ENCODE measurements around the gene GALNT18. TPM values are rescaled to one million over a fixed set of nuclear protein-coding genes. Genes with fewer than 3 reads are reported as not detected.

The GALNT18 gene
- polyA plus RNA-seq, 3 donors, result 9.4 to 16.5 (median 9.6) TPM

DNA sequence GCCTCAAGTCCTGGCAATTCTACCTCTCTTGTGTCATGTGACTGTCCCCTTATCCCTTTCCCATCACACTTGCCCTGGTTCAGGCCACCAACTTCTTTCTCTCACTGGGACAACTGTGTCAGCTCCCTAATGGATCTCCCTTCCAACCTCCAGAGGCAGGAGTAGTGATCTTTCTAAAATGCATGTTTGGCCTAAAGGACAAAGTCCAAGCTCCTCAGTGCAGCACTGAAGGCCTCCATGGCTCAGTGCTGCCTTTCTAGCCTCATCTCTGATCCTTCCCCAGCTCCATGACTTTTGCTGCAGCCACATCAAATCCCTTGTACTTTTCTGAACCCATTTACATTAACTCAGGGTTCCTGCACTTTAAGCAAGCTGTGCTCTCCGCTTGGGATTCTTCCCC, 349.6 kb downstream of the GALNT18 start:
- no peak overlapping the region for H3K27ac ChIP-seq (ENCODE audit: low read depth, low read length)
- 92 to 100% (median 95%) methylated on average over 1 of the region's 1 CpG for WGBS, 3 donors

DNA sequence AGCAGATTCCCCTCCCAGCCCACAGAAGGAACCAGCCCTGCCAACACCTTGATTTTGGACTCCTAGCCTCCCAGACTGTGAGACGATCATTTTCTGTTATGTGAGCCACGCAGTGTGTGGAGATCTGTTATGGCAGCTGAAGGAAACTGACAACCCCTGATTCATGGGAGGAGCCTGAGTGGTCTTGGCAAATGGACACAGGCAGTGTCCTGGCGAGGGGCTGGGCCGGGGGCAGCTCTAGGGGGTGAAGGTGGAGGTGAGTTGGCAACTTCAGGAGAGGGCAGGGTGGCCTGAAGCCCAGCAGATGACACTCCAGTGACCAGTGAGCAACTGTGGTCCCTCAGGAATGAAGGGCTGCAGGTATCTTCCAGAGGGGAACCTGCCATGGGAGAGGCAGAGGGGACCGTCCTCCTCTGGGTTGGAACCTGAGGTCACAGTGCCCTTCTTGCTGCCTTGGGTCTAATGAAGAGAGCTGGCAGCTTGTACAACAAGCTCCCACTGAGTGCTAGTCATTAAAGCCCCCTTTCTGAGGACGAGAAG, 351.5 kb downstream of the GALNT18 start:
- WGBS, 3 donors, result 88 to 91% (median 89%) methylated on average over 6 of the region's 6 CpGs
- no peak overlapping the region for H3K27ac ChIP-seq (ENCODE audit: low read depth, low read length)

DNA sequence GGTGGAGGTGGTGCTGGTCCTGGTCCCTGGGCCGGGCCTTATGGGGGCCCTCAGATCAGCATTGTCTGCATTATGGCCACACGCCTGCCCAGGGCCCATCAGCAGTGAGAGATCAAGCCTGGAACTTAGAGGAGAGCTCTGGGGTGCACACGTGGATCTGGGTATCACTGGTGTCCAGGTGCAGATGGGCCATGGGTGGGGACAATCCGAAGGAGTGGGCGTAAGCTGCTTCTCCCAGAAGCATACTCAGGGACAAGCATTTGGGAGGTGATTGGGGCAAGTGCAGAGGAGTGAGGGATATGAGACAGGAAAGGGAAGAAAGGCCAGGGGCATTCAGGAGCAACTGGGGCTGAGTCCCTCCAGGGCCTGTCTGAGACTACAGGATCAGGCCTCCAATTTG, 353.1 kb downstream of the GALNT18 start:
- WGBS, 3 donors, result 94 to 96% (median 95%) methylated on average over 5 of the region's 5 CpGs
- no peak overlapping the region for H3K27ac ChIP-seq (ENCODE audit: low read depth, low read length)

DNA sequence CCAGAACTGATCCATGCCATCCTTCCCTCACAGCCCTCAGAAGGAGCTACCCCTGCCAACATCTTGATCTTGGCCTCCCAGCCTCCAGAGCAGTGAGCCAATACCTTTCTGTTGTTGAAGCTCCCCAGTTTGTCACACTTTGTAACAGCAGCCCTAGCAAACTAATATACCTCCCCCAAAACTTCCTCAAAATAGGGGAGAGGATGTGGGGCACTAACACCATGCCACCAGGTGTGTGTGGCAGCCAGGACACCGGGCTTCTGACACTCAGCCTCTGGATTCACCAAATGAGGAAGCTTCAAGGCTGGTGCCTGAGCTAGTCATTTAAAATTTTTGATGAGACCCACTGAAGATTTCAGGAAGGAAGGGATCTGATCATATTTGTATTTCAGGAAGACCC, 353.7 kb downstream of the GALNT18 start:
- 0 to 56% (median 4%) methylated on average over 1 of the region's 1 CpG for WGBS, 3 donors
- no peak overlapping the region for H3K27ac ChIP-seq (ENCODE audit: low read depth, low read length)

DNA sequence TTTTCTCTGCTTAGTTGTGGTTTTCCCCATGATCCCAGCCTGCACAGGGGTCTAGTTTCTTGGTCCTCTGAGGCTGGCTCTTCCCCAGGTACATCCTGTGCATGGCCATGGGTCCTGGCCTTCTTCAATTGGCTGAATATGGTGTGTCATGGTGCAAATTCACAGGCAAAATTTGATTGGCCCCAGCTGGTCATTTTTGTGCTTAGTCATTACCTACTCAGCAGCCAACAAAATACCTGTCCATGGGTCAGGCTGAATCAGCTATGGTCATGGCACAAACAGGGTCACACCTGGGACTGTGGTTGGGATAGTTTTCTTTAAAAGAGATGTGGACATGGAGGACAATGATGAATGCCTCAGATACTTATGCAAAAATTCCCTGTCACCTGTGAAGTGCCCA, 354.5 kb downstream of the GALNT18 start:
- no peak overlapping the region for H3K27ac ChIP-seq (ENCODE audit: low read depth, low read length)

DNA sequence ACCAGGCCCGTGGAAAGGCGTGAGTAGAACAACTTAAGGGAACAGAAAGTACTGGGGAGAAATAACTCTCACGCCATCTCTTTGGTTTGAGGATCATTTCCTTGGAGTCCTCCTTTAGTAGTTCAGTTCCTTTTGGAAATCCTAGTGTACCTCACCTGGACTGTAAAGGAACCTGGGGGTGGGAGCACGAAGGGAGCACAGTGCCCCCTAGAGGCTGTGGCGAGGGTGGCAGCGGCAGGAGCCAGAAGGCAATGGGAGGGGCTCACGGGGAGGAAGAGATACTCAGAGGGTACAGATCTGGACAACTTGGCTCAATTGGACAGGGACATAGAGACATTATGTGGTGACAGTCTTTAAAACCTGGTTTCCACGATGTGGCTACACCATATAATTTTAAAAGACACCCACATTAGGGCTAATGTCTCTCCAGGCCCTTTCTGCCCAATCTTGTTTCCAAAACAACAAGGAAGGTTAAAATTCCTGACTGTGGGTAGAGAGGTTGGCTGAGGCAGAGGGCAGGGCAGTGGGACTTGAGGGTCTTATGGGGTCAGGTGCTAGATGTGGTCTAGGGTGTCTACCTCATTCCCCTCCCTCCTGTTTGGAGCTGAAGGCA, 355.7 kb downstream of the GALNT18 start:
- H3K27ac ChIP-seq (ENCODE audit: low read depth, low read length), result no peak overlapping the region
- WGBS, 3 donors, result 40 to 45% (median 43%) methylated on average over 8 of the region's 8 CpGs

DNA sequence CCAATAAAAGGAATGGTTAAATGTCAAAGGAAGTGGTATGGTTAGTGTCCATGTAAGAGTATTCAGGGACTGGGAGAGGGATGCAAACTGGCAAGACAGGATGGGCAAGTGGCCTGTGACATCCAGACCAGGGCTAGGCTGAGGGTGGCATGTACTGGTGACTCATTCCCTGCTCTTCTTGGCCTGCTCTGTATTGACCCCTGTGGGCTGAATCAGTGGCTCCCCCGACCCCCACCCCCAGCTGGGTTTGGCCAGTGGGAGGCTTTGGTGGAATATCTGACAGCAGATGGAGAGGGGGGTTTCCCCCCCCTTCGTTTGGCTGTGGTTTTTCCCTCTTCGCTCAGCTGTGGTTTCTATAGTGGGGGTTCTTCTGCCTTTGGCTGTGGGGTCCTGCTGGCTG, 356.5 kb downstream of the GALNT18 start:
- whole genome bisulfite sequencing, 3 donors, result 52 to 56% (median 55%) methylated on average over 3 of the region's 3 CpGs
- no peak overlapping the region for H3K27ac ChIP-seq (ENCODE audit: low read depth, low read length)

DNA sequence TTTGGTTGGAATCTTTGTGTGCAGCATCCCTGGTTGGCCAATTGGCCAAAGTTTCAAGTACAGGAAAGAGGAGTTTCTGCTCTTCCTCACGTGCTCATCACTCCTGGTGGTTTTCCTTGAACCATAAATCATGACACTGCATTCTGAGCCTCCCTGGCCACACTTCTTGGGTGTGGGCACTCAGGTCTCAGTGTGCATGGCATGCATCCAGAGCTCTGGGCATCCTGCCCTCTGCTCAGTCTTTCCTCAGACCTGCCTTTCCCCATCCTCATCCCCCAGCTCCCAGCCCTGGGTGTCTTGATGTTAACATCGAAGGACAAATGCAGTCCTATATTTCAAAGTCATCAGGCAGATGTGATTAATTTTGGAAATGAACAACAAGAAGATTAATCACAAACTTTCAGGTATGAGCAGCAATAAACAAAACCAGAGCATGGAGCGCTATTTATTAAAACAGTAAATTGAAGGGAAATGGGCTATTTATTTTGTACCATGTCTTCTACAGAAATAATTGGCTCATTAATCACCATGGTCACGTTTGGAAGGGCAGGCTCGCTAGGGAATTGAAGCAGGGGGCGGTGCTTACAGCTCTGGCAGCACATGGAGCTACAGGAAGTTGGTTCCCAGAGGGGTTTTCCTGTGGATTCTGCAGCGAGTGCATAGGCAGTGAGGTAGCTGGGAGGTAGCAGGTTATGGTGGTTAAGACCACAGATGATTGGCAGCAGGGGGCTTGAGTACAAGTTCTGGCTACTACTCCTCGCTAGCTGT, 358.4 kb downstream of the GALNT18 start:
- WGBS, 3 donors, result 24 to 38% (median 34%) methylated on average over 8 of the region's 8 CpGs
- H3K27ac ChIP-seq (ENCODE audit: low read depth, low read length), result no peak overlapping the region

DNA sequence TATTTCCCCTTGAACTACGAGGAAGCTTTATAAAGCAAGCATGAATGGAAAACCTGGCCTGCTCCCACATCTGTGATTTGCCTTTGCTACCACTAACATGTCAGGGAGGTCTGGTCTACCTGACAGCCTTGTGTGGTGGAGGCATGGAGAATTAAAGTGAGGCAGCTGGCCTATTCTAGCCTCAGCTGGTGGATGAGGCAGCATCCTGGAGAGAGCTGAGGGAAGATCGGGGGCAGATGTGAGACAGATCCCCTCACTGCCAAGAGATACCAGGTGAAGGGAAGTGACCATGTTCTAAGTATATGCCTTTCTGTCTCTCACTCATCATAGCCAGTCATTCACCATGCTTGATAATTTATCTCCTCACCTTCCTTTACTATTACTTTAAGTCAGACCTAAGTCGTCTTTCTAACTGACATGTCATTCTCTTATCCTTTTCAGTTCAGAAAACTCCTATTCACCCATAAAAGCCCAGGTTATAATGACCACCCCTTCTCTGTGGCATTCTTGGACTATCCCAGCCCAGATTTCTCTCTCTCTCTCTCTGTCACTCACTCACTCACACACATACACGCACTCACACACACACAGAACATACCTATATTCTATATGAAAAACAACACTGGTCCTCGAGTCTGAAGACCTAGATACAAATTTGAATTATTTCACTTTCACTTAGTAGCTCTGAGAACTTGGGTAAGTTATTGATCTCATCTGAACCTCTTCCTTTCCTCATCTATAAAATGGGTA, 359.5 kb downstream of the GALNT18 start:
- no peak overlapping the region for H3K27ac ChIP-seq (ENCODE audit: low read depth, low read length)
- 82 to 92% (median 87%) methylated on average over 5 of the region's 5 CpGs for WGBS, 3 donors

DNA sequence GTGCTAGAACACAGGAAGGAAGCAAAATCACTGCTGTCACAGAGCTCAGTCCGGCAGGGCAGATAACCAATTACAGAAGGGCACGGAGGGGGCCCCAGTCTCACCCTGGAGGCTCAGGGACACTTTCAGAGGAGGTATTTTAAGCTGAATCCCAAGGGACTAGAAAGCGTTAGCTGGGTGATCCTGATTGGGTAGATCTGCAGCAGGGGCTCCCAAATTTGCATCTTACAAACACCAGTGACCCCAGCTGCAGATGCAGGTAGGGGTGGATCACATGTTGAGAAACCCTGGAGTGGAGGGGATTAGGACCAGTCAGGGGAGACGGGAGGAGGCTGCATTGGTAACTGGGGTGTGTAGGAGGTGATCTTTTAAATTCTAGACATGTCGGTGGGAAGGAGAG, 360.2 kb downstream of the GALNT18 start:
- 75 to 85% (median 82%) methylated on average over 5 of the region's 5 CpGs for WGBS, 3 donors
- H3K27ac ChIP-seq (ENCODE audit: low read depth, low read length), result no peak overlapping the region

DNA sequence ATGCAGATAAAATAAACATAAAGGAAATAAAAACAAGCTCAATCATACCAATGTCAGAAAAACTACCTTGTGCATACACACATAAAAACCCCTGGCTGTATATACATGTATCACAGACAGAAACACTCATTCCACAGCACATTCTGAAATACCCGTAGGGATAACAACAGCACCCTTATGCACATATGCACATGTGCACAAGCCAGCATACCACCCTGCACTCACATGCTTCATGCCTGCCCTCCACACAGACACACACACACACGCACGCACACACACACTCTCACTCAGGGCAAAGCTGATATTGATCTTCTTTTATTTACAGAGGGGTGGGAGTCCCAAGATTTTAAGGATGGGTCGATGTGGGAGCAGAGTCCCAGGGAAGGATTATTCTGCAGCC, 360.9 kb downstream of the GALNT18 start:
- no peak overlapping the region for H3K27ac ChIP-seq (ENCODE audit: low read depth, low read length)
- WGBS, 3 donors, result 76 to 94% (median 90%) methylated on average over 3 to 4 of the region's 4 CpGs

DNA sequence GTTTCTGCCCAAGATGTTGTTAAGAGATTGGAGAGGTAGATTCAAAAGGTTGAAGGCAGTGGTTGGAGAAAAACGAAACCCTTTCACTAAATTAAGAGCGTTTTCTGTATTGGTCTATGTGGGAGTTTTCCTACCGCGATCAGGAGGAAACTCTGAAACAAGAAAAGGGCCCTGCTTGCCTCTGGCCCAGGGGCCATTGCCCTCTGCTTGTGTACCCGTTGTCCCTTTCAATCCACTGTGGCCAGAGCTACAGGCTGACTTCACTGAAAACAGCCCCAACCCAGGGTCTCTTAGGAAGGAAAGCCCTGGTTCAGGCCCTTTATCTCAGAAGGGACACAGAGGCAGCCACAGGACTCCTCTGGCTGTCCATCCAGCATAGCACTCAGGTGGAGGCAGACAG, 367.8 kb downstream of the GALNT18 start:
- 83 to 92% (median 89%) methylated on average over 5 of the region's 5 CpGs for WGBS, 3 donors
- no peak overlapping the region for H3K27ac ChIP-seq (ENCODE audit: low read depth, low read length)

DNA sequence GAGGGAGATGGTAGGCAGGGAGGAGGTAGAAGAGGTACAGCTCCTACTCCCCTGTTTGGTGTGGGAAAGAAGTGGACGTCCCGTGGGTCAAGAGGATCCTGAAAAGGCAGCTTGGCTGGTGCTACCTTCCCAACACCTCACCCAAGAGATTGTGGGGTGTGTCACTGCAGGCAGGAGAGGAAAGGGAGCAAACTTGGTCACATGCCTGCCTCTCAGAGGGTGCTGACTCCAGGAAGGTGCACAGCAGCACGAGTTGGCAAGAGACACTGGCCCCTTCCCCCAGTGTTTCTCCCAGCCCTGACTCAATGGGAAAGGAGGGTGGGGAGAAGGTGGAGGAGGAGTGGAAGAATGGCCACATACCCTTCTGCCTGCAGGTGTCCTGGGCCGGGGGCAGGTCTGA, 368.3 kb downstream of the GALNT18 start:
- WGBS, 3 donors, result 61 to 73% (median 73%) methylated on average over 4 of the region's 4 CpGs
- no peak overlapping the region for H3K27ac ChIP-seq (ENCODE audit: low read depth, low read length)

DNA sequence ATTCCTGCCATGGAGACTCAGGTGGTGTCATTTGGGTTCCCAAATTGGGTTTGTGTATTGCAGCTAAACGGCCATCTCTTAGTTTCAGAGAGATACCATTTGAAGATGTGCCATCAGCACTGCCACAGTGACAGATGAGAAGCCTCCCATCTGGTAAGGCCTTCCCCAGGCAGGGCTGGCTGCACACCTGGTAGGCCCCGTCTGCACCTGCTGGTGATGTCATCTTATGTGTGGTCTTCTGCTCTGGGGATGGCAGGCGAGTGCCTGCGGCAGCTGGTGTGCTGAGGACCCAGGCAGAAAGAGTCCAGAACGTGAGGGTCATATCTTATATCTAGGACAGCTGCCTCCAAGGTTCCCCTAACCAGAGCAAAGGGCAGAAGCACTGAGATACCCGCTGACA, 369.4 kb downstream of the GALNT18 start:
- no peak overlapping the region for H3K27ac ChIP-seq (ENCODE audit: low read depth, low read length)
- WGBS, 3 donors, result 82 to 85% (median 85%) methylated on average over 6 of the region's 6 CpGs

DNA sequence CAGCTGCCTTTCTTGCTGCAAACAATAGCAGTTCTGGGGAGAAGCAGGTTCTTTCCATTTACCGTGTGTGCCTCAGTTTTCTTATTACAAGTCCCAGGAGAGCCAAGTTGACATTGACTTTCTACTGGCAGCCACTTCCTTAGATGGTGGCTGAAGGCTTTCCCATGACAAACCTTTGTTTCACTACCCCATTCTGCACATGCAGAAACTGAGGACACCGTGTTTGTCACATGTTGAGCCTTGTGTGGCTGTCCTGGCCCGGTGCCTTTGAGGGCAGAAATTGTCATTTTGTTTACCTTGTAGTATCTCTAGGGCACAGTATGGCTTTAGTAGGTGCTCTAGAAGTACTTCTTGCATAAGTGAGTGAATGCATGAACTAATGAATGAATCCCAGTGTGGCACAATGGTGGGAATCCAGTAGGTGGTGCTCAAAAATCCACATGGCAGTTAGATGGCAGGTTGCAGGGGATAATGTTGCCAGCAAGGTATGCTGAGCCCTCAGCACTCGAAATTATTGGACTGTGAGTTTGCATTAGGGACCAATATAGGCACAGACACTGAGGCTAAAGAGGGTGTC, 370.3 kb downstream of the GALNT18 start:
- 82 to 86% (median 85%) methylated on average over 4 of the region's 4 CpGs for WGBS, 3 donors
- no peak overlapping the region for H3K27ac ChIP-seq (ENCODE audit: low read depth, low read length)

DNA sequence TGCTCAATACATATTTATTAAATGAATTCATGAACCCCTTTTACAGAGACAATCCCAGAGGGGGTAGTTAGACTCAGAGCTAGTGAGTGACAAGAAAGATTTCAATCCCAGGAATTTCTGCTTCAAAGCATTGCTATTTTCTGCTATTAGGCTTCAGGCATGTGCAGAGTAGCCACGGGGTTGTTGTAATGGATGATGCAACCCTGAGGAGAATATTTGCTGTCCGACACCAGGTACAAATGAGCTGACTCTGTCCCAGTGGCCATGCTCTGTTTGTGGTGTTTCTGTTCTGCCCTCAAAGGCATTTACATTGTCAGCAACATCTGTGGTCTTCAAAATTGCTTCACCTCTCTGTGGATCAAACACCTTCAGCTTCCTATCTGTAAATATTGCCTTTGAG, 371.3 kb downstream of the GALNT18 start:
- WGBS, 3 donors, result 45 to 60% (median 47%) methylated on average over 2 of the region's 2 CpGs
- no peak overlapping the region for H3K27ac ChIP-seq (ENCODE audit: low read depth, low read length)

DNA sequence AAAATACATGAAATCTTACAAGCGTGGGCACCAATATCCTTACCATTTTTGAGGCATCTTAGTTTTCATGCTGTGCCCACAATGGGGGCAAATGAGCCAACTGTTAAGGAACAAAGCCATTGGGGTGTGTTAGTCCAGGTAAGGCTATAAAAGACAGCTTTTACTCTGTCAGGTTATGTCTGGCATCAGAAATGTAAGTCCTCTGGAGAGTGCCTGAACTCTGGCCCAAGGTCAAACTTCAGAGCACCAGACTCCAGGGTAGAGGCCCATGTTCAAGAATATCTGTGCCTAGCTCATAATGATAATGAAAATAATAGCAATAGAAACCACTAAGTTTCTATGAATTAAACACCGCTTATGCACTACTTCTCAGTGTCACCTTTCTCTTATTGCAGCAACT, 374.2 kb downstream of the GALNT18 start:
- WGBS, 3 donors, result 78 to 88% (median 84%) methylated on average over 2 of the region's 2 CpGs
- H3K27ac ChIP-seq (ENCODE audit: low read depth, low read length), result no peak overlapping the region

DNA sequence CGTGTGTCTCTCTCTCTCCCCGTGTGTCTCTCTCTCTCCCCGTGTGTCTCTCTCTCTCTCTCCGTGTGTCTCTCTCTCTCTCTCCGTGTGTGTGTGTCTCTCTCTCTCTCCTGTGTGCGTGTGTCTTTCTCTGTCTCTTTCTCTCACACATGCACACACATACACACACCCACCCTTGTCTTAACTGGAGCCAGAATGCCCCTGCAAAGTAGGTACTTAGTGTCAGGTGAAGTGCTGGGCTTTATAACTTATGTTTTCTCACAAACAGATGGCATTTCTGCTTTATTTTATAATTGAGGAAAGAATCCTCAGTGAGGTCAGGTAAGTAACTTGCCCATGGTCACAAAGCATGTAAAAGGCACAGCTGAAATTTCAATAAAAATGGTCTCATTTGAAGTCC, 374.7 kb downstream of the GALNT18 start:
- WGBS, 3 donors, result 78 to 93% (median 81%) methylated on average over 2 to 6 of the region's 6 CpGs
- no peak overlapping the region for H3K27ac ChIP-seq (ENCODE audit: low read depth, low read length)

DNA sequence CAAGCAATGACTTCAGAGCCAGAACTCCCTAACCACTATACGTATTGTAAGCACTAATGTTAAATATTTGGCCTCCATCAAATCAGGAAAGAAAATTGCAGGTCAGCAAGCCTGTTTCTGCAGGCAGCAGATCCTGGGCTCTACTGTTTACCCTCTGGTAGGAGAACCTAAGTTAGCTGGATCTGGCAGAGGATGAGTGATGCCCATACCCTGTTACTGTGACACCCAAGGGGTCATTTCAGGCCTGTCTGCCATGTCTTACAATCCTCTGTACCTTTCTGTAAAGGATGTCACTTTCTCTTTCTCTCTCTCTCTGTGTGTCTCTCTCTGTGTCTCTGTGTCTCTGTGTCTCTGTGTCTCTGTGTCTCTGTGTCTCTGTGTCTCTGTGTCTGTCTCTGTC, 375.6 kb downstream of the GALNT18 start:
- H3K27ac ChIP-seq (ENCODE audit: low read depth, low read length), result no peak overlapping the region
- WGBS, 3 donors, result 81 to 92% (median 81%) methylated on average over 1 of the region's 1 CpG

Measured in adipose tissue (tissue), 3 donors.